Head of caudate nucleus (tissue), 42 donors: ENCODE results near the gene ZC3H18.
A peak's percentile ranks its signal among the peaks of the same experiment; 100 is the strongest.

Source experiments
- DNase-seq, 42 donors: peaks; one replicate each; pipeline versions ENCODE4 v3.0.0 to v3.0.0-alpha.2; 2020 to 2021; ENCODE audit warnings: mixed read lengths in 7 of 42
- intact Hi-C: fragments of 100-400 bp; cut with DNase I; formaldehyde crosslinking; loops from one replicate; pipeline ENCODE4 v1.15.0; 2022

Gene ZC3H18

GRCh38 chr16:88569985-88570690 lies at the start of gene ZC3H18:
Gene ZC3H18, plus strand, starts transcription at chr16:88570403. Its CDS starts 6,721 bp downstream, at chr16:88577124.
- DNase-seq: peak; percentile 77 to 99 (median 95)
- intact Hi-C loops: loop anchor here (5.0 to 10.0 kb wide), 2 partner anchors 38 to 95 kb away; partner anchors contain the start of gene MVD

GRCh38 chr16:88521674-88522073 lies 48.5 kb upstream of the ZC3H18 start:
- no peak for DNase-seq
- intact Hi-C loops: no loop called here

GRCh38 chr16:88522276-88522949 lies 47.8 kb upstream of the ZC3H18 start:
- DNase-seq: peak in 1 of 42 donors; percentile 12
- intact Hi-C loops: no loop called here

- peak in 28 of 42 donors; percentile 14 to 72 (median 52) for DNase-seq
- intact Hi-C loops: no loop called here
Measured at GRCh38 chr16:88523309-88524161, 46.7 kb upstream of the ZC3H18 start.

GRCh38 chr16:88524274-88524972 lies 45.8 kb upstream of the ZC3H18 start:
- no peak for DNase-seq
- intact Hi-C loops: no loop called here

GRCh38 chr16:88524973-88525662 lies 45.1 kb upstream of the ZC3H18 start:
- intact Hi-C loops: loop anchor here (5.0 kb wide), 1 partner anchor 78 kb away; no protein-coding TSS in a partner anchor
- DNase-seq: no peak

- DNase-seq: no peak
- intact Hi-C loops: loop anchor here (5.0 kb wide), 1 partner anchor 78 kb away; no protein-coding TSS in a partner anchor
Measured at GRCh38 chr16:88525663-88525990, 44.6 kb upstream of the ZC3H18 start.

GRCh38 chr16:88526008-88526905 lies 43.9 kb upstream of the ZC3H18 start:
- no peak for DNase-seq
- intact Hi-C loops: loop anchor here (5.0 kb wide), 1 partner anchor 79 kb away; no protein-coding TSS in a partner anchor

- DNase-seq: no peak
- intact Hi-C loops: loop anchor here (5.0 kb wide), 1 partner anchor 80 kb away; no protein-coding TSS in a partner anchor
Measured at GRCh38 chr16:88526906-88527185, 43.4 kb upstream of the ZC3H18 start.

GRCh38 chr16:88527186-88527936 lies 42.8 kb upstream of the ZC3H18 start:
- DNase-seq: peak in 33 of 42 donors; percentile 31 to 82 (median 60)
- intact Hi-C loops: loop anchor here (5.0 kb wide), 1 partner anchor 80 kb away; no protein-coding TSS in a partner anchor

GRCh38 chr16:88527937-88528743 lies 42.1 kb upstream of the ZC3H18 start:
- intact Hi-C loops: loop anchor here (5.0 kb wide), 1 partner anchor 81 kb away; no protein-coding TSS in a partner anchor
- no peak for DNase-seq

- DNase-seq: no peak
- intact Hi-C loops: loop anchor here (5.0 kb wide), 1 partner anchor 82 kb away; no protein-coding TSS in a partner anchor
Measured at GRCh38 chr16:88528902-88529318, 41.3 kb upstream of the ZC3H18 start.

GRCh38 chr16:88529596-88529995 lies 40.6 kb upstream of the ZC3H18 start:
- intact Hi-C loops: loop anchor here (5.0 kb wide), 1 partner anchor 82 kb away; no protein-coding TSS in a partner anchor

GRCh38 chr16:88530051-88530857 lies 39.9 kb upstream of the ZC3H18 start:
- intact Hi-C loops: loop anchor here (5.0 kb wide), 1 partner anchor 42 kb away; the partner anchor contains the start of gene ZC3H18
- DNase-seq: no peak

More at GRCh38 chr16:88529596-88529995, 40.6 kb upstream of the ZC3H18 start:
- no peak for DNase-seq

- intact Hi-C loops: loop anchor here (5.0 kb wide), 1 partner anchor 41 kb away; the partner anchor contains the start of gene ZC3H18
- DNase-seq: no peak
Measured at GRCh38 chr16:88530858-88531203, 39.4 kb upstream of the ZC3H18 start.
